GM12892 (cell line): ENCODE data around the gene INAFM1.

ENCODE experiments used
- POLR2A ChIP-seq: IDR thresholded peaks from 2 replicates; pipeline ENCODE4 v1.6.1; 2011; ENCODE audit warnings: low read depth, low read length, control low read depth
- POLR2AphosphoS5 ChIP-seq: IDR thresholded peaks from 2 replicates; pipeline ENCODE4 v1.6.1; 2011; ENCODE audit warnings: low read depth, low read length, control low read depth
- TAF1 ChIP-seq: IDR thresholded peaks from 2 replicates; pipeline ENCODE4 v1.6.1; 2011; ENCODE audit warnings: low read depth, mild to moderate bottlenecking, control low read depth, low read length, borderline replicate concordance

- TF ChIP-seq POLR2AphosphoS5, result no peak
- no peak for TF ChIP-seq POLR2A
- TF ChIP-seq TAF1, result no peak
Observed at GRCh38 chr19:47322058-47322457, 47.4 kb downstream of the INAFM1 start.
